RKO (cell line): ENCODE data around the gene DOK6.

Experiments
- DNase-seq: peaks from one replicate; pipeline ENCODE4 v3.0.0-alpha.2; 2016; ENCODE audit warnings: low spot score

Gene DOK6

DNA sequence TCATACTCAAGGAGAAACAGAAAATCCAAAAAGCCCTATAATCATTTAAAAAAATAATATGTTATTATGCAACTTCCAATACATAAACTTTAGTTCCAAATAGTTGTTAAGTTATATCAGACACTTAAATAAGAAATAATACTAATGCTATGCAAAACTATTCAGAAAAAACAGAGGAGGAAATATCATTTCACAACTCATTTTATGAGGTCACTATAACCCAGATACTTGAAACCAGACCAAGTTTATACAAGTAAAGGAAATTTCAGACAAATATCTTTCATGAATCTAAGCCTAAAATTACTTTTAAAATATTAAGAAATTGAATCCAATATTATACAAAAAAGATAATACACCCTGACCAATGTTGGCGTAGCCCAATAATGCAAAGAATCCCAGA is 286.2 kb downstream of the DOK6 start:
- no peak for DNase-seq

- no peak for DNase-seq
Measured at GRCh38 chr18:69689121-69689759, 288.6 kb downstream of the DOK6 start.

DNA sequence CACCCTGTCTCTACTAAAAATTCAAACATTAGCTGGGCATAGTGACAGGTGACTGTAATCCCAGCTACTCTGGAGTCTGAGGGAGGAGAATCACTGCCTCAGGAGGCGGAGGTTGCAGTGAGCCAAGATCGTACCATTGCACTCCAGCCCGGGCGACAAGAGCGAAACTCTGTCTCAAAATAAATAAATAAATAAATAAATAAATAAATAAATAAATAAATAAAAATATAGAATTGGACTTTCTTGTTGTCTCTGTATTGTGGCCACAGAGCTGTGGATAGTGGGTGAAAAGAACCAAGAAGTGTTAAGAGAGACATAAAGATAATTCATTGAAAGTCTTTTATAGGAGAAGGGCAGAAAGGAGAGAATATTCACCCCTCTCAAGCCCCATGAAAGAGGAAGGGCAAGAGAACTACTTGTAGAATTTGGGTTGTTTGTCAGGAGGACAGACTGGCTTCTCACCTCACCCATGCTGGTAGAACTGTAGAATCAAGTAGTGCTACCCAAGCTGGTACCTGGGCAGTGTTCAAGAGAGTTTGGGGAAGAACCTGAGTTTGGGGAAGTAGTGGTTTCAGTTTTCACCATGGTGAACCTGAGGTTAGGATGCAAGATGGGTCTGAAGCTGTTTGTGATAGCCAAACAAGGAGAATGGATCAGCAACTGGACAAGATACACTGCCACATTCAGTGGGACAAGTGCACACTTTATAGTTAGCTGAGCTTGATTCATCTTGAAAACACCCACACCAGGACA is 290.5 kb downstream of the DOK6 start:
- no peak for DNase-seq

- DNase-seq = no peak
Measured at GRCh38 chr18:69697069-69697468, 296.4 kb downstream of the DOK6 start.

- DNase-seq = no peak
Measured at GRCh38 chr18:69697689-69698088, 297.0 kb downstream of the DOK6 start.

DNA sequence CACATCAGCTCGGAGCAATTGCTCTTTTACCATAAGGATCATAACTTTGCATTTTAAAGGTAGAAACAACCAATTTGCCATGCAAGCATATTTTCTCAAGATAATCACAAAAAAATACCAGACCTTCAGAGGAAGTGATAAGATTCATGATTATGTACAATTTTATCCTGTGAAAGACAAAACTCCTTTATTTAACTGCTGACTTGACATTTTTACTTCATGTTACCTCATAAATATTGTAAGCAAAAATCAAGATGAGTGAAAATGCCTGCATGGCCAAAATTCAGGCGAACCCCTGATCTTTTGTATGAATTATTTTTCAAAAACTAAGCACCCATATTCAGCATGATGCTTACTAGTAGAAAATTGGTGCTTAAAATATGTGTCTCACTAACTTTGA is 300.6 kb downstream of the DOK6 start:
- no peak for DNase-seq

DNA sequence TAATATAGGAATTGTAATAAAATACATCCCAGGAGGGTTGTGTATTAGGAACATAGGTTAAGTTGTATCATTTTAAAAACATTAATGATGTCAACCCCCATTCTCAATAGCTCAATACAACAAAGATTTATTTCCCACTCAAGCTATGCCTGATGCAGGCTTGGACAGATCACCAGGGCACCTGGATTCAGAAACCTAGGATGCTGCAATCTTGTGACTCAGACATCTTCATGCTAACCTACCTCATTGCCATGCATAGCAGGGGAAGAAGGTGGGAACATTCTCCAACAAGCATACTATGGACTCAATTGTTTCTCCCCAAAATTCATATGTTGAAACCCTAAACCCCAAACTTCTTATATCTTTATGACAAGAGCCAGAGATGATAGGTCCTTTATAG is 302.8 kb downstream of the DOK6 start:
- DNase-seq = no peak

DNA sequence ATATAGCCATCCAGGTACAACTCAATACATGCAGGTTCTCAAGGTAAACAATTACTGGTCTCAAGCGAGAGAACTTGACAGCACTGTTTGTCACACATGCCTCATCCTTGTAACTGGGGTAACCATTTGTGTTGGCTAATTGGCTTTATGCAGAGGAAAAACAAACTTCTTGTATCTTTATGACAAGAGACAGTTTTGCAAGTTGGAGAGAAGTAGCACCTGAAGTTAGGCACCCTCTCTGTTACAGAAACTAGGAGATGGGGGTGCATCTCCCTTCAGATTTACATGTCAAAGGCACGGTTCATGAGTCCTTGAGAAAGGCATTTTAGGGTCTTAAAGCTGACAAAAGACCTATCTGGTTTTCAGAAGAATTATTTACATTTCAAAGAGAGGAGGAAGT is 305.3 kb downstream of the DOK6 start:
- no peak for DNase-seq

DNA sequence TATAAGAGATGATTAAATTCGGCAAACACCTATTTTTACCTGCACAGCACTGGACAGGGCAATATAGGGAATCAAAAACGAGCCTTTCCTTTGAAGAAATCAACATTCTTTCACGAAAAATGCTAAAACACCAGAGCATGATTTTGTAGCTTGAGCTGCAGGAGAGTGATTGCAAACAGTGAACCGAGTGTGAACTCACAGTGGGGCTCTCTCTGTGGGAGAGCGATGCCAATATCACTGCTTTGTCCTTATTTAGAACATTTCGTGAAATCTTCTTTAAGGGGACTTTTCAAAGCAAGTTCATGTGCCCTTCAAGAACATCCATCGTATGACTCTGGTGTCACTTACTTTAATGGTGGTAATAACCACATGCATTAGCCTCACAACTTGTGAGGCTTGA is 308.2 kb downstream of the DOK6 start:
- no peak for DNase-seq

GRCh38 chr18:69715191-69715795 is 314.6 kb downstream of the DOK6 start:
- no peak for DNase-seq

GRCh38 chr18:69717586-69717985 is 316.9 kb downstream of the DOK6 start:
- no peak for DNase-seq

GRCh38 chr18:69718912-69719547 is 318.3 kb downstream of the DOK6 start:
- DNase-seq = no peak

GRCh38 chr18:69720422-69720821 is 319.7 kb downstream of the DOK6 start:
- no peak for DNase-seq

GRCh38 chr18:69723434-69723833 is 322.7 kb downstream of the DOK6 start:
- DNase-seq = no peak

GRCh38 chr18:69725009-69725408 is 324.3 kb downstream of the DOK6 start:
- no peak for DNase-seq

GRCh38 chr18:69725855-69726508 is 325.3 kb downstream of the DOK6 start:
- DNase-seq = no peak

DNA sequence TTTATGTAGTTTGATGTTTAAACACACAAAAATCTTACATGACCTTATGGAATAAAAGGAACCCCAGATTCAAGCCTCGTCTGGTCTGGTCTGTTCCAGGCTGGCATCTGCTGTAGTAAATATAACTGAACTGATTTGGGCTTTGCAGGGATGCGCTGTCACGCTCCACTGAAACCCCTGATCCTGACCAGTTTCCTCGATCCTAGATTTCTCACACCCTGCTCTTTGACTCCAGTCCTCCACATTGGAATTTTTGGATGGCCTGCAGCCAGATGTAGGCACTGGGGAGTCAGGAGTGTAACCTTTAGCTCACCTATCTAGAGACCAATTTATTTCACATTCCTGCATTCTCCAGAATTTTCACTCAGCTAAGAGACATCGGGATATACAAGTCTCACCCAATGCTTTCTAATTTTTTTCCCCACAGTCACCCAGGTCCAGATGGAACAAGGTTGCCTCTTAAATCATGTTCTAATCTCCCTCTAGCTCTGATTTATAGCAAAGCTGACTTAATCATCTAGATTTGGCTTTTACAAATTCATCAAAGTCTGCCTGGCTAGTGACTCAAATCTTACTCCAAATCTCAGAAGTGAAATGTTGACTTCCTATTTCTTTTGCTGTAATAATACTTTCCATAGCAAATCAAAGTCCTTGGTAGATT is 327.4 kb downstream of the DOK6 start:
- DNase-seq = no peak

DNA sequence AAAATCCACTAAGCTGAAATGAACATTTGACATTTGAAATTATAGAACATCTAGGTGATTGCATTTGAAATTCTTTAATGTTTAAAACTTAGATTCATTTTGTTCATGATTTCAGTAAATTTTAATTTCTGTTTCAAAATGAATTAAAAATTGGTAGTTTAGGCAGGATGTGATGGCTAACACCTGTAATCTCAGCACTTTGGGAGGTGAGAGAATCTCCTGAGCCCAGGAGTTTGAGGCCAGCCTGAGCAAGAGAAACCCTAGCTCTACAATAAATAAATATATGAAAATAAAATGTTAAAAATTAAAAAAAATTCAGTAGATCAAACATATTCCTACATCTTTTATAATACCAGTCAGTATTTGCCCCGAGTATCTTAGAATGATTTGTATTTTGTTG is 330.0 kb downstream of the DOK6 start:
- no peak for DNase-seq

DNA sequence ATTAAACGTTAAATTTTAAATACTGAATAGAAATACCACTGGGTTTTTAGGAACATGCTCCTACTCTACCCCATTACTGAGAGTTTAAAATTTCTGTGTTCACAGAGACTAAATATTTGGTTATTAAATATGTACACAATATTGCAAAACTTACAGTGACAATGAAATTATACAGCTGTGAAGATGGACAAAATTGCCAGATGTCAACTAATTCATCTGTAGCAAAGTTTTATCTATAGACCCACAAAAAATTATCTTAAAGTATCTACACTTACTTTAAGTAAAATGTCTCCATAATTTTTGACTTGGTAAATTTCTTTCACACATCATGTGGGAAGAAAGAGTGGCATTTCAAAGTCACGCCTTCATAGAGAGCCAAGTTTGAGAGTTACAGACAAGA is 333.8 kb downstream of the DOK6 start:
- no peak for DNase-seq

DNA sequence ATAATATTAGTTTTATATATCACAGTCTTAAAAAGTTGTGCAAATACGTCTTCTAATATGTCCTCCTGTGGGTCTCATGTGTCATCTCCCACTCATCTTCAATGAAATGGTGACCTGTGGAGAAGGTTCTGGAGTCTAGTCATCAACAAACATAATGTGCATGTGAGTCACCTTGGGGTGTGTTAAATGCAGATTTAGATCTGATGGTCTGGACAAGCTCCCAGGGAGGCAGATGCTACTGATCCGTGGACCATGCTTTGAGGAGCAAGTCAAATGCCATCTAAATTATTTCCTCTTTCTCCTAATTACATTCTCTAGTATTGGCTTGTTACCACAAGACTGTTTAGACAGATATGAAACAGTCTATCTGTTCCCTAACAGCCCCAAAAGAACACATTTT is 336.0 kb downstream of the DOK6 start:
- no peak for DNase-seq

DNA sequence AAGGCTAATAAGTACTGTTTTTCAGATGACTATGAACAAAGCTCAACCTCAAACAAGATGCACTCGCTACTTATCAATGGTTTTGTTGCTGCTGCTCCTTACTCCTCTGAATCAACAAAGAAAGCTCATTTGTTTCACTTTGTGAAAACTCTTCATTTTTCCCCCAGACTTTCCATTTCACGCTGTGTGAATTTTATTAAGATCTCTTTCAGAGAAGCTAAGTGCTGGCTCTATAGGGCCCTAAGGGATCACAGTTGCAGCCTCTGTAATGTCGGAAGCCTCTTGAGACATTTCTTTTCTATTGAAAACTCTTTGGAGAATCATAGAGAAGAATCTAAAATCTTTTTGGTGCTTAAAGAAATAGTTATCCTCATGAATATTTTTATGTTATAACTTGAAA is 337.2 kb downstream of the DOK6 start:
- DNase-seq = no peak

DNA sequence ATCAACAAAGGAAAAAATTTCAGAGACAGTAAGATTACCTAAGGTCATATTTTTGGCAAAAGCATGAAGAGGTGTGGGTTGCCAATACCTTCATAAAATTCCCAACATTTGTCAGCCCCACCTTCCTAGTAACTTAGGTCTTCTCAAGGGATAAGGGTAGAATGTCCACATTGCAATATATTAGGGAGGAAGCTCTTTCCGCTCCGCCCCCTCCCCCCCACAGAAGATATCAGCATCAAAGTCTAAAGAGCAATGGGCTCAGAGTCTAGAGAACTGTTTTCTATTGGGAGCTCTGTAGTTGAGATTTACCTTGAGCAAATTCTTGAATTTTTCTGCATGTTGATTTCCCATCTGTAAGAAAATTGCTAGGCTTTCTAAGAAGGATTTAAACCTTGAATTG is 346.7 kb downstream of the DOK6 start:
- DNase-seq = no peak
